Frontal cortex (tissue), 4 donors: ENCODE results near the gene HSFX4. TPM values are rescaled to one million over a fixed set of nuclear protein-coding genes. Genes with fewer than 3 reads are reported as not detected.
"Not testable (repeated sequence)": the region's sequence is repeated elsewhere in the genome, so short reads cannot be mapped to it uniquely, and the experiment has no call there.

Experiments used
- DNase-seq, 2 donors: peaks; one replicate each; pipeline ENCODE4 v3.0.0; 2012; ENCODE audit warnings: low spot score in 2 of 2
- FAIRE-seq: peaks from 2 replicates; lab custom pipeline; 2012; peaks lifted over from hg19 to GRCh38; lab: Jason Lieb, UNC
- total RNA-seq: library from RNA; depleted of rRNA; stranded (reverse); fragments of >200 nt; gene quantifications from one replicate; pipeline ENCODE4 v1.2.3, GENCODE V29; 2014
- donor health status: control.
- donor health status: control.
- donor health status: control.

HSFX4 gene, protein sequence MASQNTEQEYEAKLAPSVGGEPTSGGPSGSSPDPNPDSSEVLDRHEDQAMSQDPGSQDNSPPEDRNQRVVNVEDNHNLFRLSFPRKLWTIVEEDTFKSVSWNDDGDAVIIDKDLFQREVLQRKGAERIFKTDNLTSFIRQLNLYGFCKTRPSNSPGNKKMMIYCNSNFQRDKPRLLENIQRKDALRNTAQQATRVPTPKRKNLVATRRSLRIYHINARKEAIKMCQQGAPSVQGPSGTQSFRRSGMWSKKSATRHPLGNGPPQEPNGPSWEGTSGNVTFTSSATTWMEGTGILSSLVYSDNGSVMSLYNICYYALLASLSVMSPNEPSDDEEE
- not detected for total RNA-seq

DNA sequence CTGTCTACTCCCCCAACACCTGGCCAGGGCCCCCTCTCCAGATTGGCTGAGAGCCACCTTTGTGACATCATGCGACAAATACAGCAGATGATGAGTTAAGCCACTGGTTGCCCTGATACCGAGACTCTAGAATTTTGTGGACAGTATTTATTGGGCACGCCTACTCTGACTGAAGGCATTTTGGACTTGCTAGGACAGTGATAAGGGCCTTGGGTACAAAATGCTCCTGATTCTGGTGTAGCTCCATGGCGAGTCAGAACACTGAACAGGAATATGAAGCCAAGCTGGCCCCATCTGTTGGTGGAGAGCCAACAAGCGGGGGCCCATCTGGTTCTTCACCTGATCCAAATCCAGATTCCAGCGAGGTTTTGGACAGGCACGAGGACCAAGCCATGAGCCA is at the start of gene HSFX4:
Gene HSFX4 (plus strand): TSS at position 174 of the 400 bp plus-strand sequence. CDS start 72 bp downstream, at position 246.
- FAIRE-seq, DNase-seq: not testable (repeated sequence)

DNA sequence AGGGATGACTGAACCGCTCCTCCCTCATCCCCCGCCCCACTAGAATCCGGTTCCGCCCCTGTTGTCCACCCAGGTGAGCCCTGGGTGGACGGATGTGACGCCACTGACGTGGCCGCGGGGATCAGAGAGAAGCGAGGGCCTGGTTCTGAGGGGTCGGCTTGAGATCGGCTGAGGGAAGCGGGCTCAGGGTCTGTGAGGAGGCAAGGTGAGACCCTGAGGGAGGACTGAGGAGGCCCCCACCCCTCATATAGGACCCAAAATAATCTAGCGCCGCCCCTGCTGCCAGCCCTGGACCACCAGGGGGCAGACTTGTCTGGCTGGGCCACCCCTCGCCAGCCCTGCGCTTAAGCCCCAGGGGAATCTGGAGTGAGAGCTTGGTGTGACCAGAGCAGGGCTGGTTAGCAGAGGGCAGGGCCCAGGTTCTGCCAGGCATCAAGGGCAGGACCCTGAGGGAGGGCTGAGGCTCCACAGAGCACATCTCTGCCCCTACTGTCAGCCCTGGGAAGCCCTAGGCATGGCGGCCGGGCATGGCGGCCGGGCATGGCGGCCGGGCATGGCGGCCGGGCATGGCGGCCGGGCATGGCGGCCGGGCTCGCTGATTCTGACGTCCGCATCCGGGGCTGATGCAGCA is 48.2 kb upstream of the HSFX4 start, which contains the start of gene MAGEA8:
Gene MAGEA8 (plus strand): TSS at position 103 of the 631 bp plus-strand sequence. CDS start 3,090 bp downstream, outside the sequence.
- DNase-seq (no peak), FAIRE-seq (no peak)

DNA sequence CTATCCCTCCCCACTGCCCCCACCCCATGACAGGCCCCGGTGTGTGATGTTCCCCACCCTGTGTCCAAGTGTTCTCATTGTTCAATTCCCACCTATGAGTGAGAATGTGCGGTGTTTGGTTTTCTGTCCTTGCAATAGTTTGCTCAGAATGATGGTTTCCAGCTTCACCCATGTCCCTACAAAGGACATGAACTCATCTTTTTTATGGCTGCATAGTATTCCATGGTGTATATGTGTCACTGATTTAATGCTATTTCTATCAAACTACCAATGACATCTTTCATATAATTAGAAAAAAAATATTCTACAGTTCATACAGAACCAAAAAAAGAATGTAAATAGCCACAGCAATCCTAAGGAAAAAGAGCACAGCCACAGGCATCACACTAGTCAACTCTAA is 38.5 kb upstream of the HSFX4 start:
- DNase-seq, FAIRE-seq: not testable (repeated sequence)

DNA sequence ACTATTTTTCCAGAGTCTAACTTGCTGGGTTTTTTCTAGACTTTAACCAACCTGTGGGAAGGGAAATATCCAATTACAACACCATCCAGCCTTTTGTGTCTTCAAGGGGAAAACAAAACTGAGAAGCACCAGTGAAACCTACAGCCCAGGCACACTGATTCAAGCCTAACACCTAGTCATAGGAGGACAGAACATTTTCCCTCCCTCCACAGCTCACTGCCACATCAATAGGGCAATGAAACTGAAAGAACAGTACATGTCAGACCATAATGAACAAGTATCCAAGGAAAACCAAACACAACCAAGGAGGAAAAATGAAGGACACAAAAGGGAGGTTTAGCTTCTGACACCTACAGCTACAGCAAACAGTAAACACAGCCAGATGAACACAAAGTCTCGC is 30.8 kb upstream of the HSFX4 start:
- FAIRE-seq (no peak), DNase-seq (no peak)

DNA sequence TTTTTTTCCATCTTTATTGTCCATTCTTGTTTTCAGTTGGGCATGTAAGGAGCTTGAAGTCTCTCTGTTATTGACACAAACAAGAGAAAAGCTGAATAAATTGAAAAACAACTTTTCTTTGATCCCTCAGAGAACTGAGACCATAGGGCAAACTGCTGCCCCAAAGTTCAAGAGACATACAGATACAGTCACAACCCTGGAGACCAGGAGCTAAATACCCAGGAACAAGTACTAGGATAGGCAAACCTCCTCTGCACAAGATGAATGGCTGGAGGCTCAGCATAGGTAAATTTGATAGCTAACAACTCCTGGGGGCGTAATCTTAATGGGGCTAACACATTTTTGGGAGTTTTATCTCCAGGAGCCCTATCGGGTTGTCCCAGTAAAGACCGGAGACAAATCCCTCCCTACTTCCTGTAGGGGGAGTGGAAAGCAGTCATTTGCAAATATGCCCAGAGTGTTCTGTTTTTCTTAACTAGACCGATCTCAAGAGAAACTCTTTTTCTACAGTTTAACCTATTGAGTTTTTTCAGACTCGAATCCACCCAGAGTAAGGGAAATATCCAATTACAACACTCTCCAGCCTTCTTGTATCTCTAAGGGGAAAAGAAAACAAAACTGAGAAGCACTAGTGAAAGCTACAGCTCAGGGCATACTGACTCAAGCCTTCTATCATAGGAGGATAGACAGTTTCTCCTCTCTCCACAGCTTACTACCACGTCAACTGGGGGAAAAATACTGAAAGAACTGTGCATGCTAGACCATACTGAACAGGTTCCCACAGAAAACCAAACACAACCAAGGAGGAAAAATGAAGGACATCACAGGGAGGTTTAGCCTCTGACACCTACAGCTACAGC is 25.3 kb upstream of the HSFX4 start:
- no peak for FAIRE-seq
- DNase-seq = no peak

DNA sequence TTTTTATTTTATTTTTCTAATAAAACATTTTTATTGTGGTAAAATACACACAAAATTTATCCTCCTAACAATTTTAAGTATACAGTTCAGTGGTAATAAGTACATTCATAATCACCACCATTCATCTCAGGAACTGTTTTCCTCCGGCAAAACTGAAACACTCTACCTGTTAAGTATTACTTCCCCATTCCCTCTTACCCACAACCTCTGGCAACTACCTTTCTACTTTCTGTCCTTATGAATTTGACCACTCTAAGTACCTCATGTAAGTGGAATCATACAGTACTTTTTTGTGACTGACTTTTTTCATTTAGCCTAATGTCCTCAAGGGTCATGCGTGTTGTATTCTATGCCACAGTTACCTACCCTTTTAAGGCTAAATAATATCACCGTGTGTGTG is 21.1 kb upstream of the HSFX4 start:
- FAIRE-seq (no peak), DNase-seq (no peak)

DNA sequence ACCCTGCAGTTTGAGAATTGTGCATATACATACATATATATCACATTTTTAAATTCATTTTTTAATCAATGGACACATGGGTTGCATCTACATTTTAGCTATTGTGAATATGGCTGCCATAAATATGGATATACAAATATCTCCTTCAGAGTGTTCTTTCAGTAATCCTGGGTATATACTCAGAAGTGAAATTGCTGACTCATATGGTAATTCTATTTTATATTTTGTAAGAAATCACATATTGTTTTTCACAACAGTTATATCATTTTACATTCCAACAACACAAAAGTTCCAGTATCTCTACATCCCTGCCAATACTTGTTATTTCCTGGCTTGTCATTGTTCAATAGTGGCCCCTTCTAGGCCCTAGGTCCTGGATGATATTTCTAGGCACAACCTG is 20.6 kb upstream of the HSFX4 start:
- DNase-seq = no peak
- FAIRE-seq = no peak

DNA sequence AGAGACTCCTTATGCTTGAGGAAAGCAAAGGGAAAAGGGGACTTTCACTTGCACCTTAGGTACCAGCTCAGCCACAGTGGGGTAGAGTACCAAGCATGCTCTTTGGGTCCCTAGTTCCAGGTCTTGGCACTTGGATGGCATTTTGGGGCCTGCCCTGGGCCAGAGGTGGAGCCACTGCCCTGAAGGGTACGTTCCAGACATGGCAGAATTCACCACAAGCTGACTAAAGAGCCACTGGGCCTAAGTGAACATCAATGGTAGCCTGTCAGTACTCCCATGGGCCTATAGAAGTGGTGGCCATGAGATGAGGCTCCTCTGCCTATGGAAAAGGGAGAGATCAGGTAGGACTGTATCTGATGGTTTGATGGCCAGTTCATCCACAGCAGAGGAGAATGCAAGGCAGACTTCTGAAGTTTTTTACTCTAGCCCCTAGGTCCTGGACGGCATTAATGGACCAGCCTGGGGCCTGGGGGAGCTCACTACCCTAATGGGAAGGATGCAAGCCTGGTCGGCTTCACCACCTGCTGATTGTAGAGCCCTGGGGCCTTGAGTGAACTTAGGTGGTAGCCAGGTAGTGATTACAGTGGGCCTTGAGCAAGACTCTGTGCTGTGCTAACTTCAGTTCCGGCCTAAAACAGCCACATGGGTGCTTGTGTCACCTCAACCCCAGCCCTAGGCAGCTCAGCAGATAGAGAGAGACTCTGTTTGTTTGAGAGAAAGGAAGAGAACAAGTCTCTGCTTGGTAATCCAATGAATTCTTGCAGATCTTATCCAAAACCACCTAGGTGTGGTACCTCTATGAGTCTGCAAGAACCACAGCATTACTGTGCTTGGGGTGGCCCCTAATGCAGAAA is 19.8 kb upstream of the HSFX4 start:
- DNase-seq = no peak
- FAIRE-seq = no peak

DNA sequence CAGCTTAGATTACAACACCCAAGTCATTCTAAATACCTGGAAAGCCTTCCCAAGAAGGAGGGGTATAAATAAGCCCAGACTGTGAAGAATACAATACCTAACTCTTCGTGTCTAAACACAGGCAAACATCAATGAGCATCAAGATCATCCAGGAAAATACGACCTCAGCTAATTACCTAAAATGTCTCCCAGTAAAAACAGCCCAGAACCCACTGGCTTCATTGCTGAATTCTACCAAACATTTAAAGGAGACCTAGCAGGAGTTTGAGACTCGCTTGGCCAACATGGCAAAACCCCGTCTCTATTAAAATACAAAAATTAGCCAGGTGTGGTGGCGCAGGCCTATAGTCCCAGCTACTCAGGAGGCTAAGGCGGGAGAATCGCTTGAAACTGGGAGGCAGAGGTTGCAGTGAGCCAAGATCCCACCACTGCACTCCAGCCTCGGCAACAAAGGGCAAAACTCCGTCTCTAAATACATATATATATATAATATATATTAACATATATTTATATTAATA is 19.1 kb upstream of the HSFX4 start:
- FAIRE-seq (no peak), DNase-seq (no peak)

DNA sequence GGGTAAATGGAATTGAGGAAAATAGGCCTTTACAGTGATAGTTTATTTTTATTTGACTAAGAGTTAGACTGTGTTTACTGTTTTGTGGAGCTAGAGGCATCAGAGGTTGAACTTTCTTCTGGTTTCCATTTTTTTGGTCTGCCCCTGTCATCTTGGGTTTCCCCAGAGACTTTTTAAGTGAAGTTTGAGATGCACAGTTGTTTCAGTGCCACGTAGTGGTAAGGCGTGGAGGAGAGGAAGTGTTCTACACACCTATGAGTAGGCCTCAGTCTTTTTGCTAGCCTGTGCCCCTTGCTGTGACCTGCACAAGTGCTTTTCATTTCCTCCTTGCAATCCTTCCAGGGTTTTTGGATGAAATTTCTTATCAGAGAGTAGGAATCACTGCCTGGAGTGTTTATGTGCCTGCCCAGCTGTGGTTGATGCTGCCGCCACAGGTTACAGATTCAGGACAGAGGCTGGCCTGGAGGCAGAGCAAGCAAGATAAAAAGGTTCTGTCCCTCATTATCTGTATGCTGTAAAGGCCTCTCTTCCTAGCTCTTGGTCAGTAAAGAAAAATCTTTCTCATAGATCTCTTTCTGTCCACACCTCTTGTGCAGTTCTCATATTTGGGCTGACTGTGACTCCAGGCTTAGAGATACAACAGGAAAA is 12.5 kb upstream of the HSFX4 start:
- DNase-seq (no peak), FAIRE-seq (no peak)

DNA sequence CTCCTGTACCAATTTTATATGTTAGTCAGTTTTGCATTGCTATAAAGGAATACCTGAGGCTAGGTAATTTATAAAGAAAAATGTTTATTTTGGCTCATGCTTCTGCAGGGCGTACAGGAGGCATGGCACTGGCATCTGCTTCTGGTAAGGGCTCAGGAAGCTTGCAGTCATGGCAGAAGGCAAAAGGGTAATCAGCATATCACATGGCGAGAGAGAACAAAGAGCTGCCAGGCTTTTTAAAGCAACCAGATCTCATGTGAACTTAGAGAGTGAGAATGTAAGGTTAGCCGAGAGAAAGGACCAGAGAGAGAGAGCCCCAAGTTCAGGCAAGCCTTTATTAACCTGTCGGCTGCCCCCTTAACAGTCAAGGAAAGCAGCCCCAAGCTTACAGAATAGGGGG is 5.5 kb upstream of the HSFX4 start:
- not testable (repeated sequence) for FAIRE-seq, DNase-seq

DNA sequence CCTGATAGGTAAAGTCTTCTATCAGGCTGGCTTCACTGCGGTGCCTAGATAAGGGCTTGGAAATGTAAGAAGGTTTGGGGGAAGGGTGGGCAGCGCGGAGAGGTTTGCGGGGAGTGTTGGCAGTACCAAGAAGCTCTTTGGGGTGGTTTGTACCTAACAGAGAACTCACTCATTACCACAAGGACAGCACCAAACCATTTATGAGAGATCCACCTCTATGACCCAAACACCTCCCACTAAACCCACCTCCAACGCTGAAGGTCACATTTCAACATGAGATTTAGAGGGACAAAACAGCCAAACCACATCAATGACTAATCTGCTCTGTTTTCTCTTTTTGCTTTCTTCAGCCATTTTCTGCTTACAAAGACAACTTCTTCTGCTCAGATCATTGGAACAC is 4.9 kb upstream of the HSFX4 start:
- not testable (repeated sequence) for DNase-seq, FAIRE-seq

DNA sequence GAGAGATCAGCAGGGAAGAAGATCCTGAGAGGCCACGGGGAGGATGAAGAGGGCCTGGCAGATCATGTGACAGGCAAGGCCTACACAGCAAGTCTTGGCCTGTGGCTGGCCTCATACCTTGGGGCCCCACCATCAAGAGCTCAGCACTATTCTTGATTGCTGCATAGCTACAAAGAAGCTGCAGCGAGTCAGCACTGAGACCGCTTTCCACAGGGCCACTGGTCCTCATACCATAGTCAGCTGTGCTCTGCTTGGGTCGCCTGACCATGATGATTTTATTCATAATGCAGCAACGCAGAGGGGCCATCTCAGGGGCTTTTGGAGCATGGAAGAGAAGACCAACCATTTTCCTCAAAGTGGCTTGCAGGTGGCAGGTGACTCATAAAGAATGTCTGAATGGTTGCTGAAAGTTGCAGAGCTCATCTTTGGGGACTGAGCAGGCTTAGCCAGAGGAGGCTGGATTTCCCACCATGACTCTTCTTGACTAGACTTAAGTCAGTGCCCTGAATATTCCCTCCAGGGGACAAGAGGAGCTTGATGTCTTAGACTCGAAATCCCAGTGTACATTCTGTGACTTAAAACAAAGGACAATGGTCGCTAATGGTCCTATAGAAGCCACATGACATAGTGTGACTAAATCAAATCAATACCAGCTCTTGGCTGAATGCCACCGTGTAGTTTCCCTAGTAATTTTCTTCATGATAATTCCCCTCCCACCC is 2.0 kb upstream of the HSFX4 start:
- DNase-seq, FAIRE-seq: not testable (repeated sequence)

DNA sequence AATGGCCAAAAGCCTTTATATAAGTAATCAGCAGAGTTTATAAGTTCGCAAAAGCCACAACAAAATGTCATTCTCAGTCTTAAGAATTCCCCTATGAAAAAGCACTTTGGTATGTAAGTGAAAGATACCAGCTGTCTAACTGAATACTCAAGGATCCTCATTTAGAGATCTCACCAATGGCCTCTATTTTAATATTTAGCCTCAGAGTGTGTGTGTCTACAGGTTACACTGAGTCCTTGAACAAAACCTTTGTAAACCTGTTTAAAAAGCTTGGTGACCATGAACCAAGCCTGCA is 1.5 kb upstream of the HSFX4 start:
- FAIRE-seq, DNase-seq: not testable (repeated sequence)

DNA sequence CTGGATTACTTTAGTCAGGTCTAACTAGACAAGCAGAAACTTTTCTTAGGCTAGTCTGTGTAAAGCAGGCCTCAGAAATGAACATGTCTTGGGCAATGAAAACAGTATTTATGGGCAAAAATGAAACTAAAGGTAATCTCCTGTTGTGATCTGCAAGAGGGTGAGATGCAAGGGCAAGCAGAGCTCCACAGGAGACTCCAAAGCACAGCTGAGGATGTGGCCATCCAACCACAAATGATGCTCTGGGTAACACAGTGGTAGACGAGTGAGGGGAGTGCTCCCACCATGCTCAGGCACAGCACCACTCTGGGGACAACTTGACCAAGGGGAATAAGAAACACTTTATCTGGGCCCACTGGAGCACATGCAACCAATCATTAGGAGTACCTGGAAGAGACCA is 738 bp upstream of the HSFX4 start:
- not testable (repeated sequence) for DNase-seq, FAIRE-seq

DNA sequence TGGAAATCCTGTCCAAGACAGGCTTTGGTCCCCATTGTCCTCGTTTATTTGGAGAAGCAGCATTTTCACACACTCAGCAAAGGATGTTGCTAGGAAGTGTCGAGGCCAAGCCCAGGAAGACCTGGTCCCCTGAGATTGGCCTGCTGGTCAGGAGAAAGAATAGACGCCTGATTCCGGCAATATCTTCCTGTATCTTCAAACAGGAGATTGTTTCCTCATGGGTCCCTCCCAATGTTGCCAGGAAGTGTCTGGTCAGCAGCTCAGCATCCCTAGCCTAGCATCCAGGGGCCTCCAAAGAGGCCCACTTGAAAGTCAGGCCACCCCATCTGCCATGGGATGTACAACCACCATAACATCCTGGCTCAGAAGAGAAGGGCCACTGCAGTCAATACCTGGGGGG is 2.0 kb downstream of the HSFX4 start:
- not testable (repeated sequence) for FAIRE-seq, DNase-seq

DNA sequence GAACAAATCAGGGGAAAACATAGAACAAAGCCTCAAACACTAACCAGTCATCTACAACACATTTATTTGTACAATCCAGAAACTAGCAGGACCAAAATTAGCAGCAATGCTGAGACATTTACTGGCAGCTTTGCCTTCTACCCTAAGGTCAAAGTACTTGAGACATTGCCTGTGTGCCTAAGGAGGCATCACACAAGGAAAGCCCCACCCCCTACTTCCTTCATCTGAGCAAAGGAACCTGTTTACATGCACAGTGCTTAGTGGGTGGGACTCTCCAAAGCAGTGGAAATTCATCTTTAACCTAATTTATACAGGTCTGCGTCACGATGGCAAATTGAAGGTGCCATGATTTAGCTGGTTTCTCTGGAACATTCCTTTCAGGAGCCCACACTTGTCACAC is 2.8 kb downstream of the HSFX4 start:
- DNase-seq, FAIRE-seq: not testable (repeated sequence)

DNA sequence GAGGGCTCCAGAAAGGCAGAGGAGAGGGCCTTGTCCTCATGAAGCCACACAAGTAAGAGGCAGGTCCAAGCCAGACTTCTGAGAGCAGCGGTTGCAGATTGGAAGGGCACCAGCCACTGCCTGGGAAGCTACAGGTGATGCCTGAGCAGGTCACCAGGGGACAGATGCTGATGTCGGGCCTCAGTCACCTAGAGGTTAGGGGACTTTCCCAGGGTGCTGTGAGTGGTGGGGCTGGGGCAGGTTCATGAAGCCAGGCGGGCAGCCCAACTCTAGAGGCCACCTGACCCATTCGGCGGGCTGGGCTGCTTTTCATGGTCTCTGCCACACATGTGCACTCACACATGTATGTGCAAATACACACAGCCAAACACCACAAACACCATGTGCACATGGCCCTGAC is 3.6 kb downstream of the HSFX4 start:
- not testable (repeated sequence) for FAIRE-seq, DNase-seq
